SU-DHL-6 (cell line): Measurements from ENCODE around the gene DUSP2.

Experiments used
- CTCF ChIP-seq: fragments of 200-600 bp; sonication (generic); IDR thresholded peaks from one replicate; pipeline ENCODE4 v1.5.1; 2017; ENCODE audit warnings: antibody characterized with exemption, mild to moderate bottlenecking, low read length, moderate library complexity; ENCODE audit not compliant: insufficient read depth, poor library complexity, severe bottlenecking
- EZH2phosphoT487 ChIP-seq: fragments of 200-600 bp; sonication (generic), shearing (Covaris generic); conservative IDR thresholded peaks from 2 replicates; pipeline ENCODE4 v1.6.1; 2018; ENCODE audit warnings: mild to moderate bottlenecking, antibody characterized with exemption, low read length, moderate library complexity, mixed read lengths

GRCh38 chr2:96093528-96093927 is 51.7 kb downstream of the DUSP2 start:
- TF ChIP-seq EZH2phosphoT487 (no peak), CTCF (no peak)
